CD4-positive, alpha-beta T cell treated with Interleukin-21 for 1 hour (primary cell): Measurements from ENCODE around the gene MACROH2A1.

Experiments
- DNase-seq: peaks from one replicate; pipeline ENCODE4 v3.0.0-alpha.2; 2020

The MACROH2A1 gene

GRCh38 chr5:135396459-135397055 is 2.5 kb downstream of the MACROH2A1 start:
- DNase-seq: no peak

GRCh38 chr5:135395866-135396265 is 3.2 kb downstream of the MACROH2A1 start:
- DNase-seq: no peak

- no peak for DNase-seq
Observed at GRCh38 chr5:135395451-135395850, 3.6 kb downstream of the MACROH2A1 start.

- DNase-seq: no peak
Observed at GRCh38 chr5:135394095-135394494, 4.9 kb downstream of the MACROH2A1 start.

- no peak for DNase-seq
Observed at GRCh38 chr5:135393691-135394090, 5.3 kb downstream of the MACROH2A1 start.

GRCh38 chr5:135393229-135393628 is 5.8 kb downstream of the MACROH2A1 start:
- no peak for DNase-seq

- no peak for DNase-seq
Observed at GRCh38 chr5:135392256-135392655, 6.8 kb downstream of the MACROH2A1 start.

GRCh38 chr5:135391869-135392255 is 7.2 kb downstream of the MACROH2A1 start:
- no peak for DNase-seq

- DNase-seq: no peak
Observed at GRCh38 chr5:135391116-135391868, 7.7 kb downstream of the MACROH2A1 start.

GRCh38 chr5:135388860-135389435 is 10.1 kb downstream of the MACROH2A1 start:
- no peak for DNase-seq

- DNase-seq: no peak
Observed at GRCh38 chr5:135387629-135387960, 11.4 kb downstream of the MACROH2A1 start.

- no peak for DNase-seq
Observed at GRCh38 chr5:135386886-135387628, 12.0 kb downstream of the MACROH2A1 start.

- no peak for DNase-seq
Observed at GRCh38 chr5:135386096-135386495, 12.9 kb downstream of the MACROH2A1 start.

- DNase-seq: no peak
Observed at GRCh38 chr5:135385576-135385975, 13.5 kb downstream of the MACROH2A1 start.

- DNase-seq: no peak
Observed at GRCh38 chr5:135384898-135385297, 14.1 kb downstream of the MACROH2A1 start.

GRCh38 chr5:135383803-135384495 is 15.1 kb downstream of the MACROH2A1 start:
- DNase-seq: no peak

- DNase-seq: no peak
Observed at GRCh38 chr5:135382981-135383380, 16.1 kb downstream of the MACROH2A1 start.

- DNase-seq: no peak
Observed at GRCh38 chr5:135382106-135382790, 16.8 kb downstream of the MACROH2A1 start.

GRCh38 chr5:135379046-135379654 is 19.9 kb downstream of the MACROH2A1 start:
- no peak for DNase-seq

- no peak for DNase-seq
Observed at GRCh38 chr5:135377751-135378680, 21.0 kb downstream of the MACROH2A1 start.
